AG04450 (cell line): ENCODE data around the gene SP5. TPM values are rescaled to one million over a fixed set of nuclear protein-coding genes. Genes with fewer than 3 reads are reported as not detected.

ENCODE experiments used
- CTCF ChIA-PET: fragments of 300-600, 350-600 bp; formaldehyde crosslinking; extraction: SDS; loops from one replicate; lab custom pipeline; 2022; ENCODE audit warnings: antibody characterized with exemption, inconsistent platforms; lab: Charles Lee
- POLR2A ChIA-PET: fragments of 350-600 bp; formaldehyde crosslinking; extraction: SDS; loops from one replicate; lab custom pipeline; 2021; ENCODE audit warnings: antibody characterized with exemption, inconsistent platforms; lab: Yijun Ruan, JAX
- DNase-seq: peaks from one replicate; pipeline ENCODE4 v3.0.0-alpha.2; 2011; ENCODE audit warnings: low read depth, low spot score
- H3K27ac ChIP-seq: one replicate; pipeline ENCODE4 v1.5.1; 2012; ENCODE audit warnings: low read depth, low read length, control low read depth
- H3K27me3 ChIP-seq: one replicate; pipeline ENCODE4 v1.6.0; 2012; ENCODE audit warnings: low read length; ENCODE audit not compliant: control insufficient read depth, insufficient read depth
- H3K4me3 ChIP-seq: 2 replicates; pipeline ENCODE4 v1.5.1; 2011; ENCODE audit warnings: mild to moderate bottlenecking, low read depth, low read length, control low read depth
- H3K9me3 ChIP-seq: 2 replicates; pipeline ENCODE4 v1.5.1; 2012; ENCODE audit warnings: low read length; ENCODE audit not compliant: control insufficient read depth, insufficient read depth
- polyA plus RNA-seq: library from polyadenylated mRNA; depleted of rRNA; stranded (reverse); fragments of >200 nt; gene quantifications from 2 replicates; pipeline ENCODE4 v1.2.3, GENCODE V29; 2011
- TF ChIP-seq, protein P1 (sequence below): IDR thresholded peaks from 2 replicates; pipeline ENCODE4 v1.5.1; 2011; ENCODE audit warnings: low read depth, low read length, control low read depth, inconsistent platforms

Gene SP5
- polyA plus RNA-seq, 1 experiment, result not detected

DNA sequence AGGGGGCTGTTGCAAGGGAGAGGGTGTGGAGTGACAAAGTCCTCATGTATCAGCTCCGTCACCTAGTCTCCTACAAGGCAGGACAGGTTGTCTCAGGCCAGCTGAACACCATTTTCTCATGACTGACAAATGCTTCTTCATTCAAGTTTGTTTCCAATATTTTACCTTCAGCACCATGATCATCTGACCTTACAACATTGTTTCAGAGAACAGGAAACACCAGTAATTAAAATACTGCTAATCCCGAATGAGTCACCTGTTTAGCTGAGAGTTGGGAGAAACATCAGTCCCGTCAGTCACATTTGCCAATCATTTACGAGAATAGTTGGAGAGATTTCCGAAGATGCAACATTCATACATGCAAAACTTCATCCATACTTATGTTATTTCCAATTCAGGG, 25.7 kb upstream of the SP5 start:
- POLR2A ChIA-PET, result no interaction called here
- H3K9me3 ChIP-seq, result no peaks in the 10 kb centered on the region
- no peak overlapping the region for H3K27ac ChIP-seq
- CTCF ChIA-PET, result interaction anchor here (0.6 kb wide), 1 partner anchor 185 kb away, joined by 3 read pairs; no protein-coding TSS in a partner anchor
- TF ChIP-seq, protein P1, sequence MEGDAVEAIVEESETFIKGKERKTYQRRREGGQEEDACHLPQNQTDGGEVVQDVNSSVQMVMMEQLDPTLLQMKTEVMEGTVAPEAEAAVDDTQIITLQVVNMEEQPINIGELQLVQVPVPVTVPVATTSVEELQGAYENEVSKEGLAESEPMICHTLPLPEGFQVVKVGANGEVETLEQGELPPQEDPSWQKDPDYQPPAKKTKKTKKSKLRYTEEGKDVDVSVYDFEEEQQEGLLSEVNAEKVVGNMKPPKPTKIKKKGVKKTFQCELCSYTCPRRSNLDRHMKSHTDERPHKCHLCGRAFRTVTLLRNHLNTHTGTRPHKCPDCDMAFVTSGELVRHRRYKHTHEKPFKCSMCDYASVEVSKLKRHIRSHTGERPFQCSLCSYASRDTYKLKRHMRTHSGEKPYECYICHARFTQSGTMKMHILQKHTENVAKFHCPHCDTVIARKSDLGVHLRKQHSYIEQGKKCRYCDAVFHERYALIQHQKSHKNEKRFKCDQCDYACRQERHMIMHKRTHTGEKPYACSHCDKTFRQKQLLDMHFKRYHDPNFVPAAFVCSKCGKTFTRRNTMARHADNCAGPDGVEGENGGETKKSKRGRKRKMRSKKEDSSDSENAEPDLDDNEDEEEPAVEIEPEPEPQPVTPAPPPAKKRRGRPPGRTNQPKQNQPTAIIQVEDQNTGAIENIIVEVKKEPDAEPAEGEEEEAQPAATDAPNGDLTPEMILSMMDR, result no peak
- H3K4me3 ChIP-seq, result no peak overlapping the region
- DNase-seq, result no peak
- H3K27me3 ChIP-seq, result no peaks in the 10 kb centered on the region

DNA sequence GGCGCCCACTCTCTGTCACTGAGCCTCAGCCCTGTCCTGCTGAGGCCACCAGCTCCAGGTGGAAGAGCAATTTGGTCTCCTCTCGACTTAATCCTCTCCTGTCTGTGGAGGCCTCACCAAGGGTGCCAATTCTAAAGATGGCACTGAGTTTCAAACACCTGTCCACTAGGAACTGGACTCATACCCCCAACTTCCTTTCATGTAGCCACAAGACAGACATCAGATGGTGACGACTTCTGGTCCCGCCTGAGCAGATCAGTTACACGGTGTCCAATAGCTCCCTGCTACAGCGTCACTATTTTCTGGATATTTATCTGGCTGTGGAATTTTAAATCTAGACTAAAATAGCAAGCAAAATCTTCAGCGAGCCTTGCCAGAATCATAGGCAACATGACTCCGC, 24.5 kb upstream of the SP5 start:
- ChIA-PET POLR2A (no interaction called here), CTCF (no interaction called here)
- peaks cover 3% of the 10 kb centered on the region for H3K27me3 ChIP-seq

DNA sequence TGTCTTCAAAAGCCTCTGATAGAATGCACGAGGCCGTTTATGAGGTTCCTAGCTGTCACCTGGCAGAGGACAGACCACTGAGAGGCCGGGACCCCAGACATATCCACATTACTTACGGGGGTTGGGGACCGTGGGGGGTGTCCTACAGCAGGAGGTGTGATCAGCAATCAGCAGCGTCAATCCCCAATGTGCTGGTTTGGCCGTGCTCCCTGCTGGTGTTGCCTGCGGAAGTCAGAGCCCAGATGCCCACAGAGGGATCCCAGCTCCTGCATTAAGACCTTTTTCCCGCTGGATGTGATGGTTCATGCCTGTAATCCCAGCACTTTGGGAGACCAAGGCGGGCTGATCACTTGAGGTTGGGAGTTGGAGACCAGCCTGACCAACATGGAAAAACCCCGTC, 20.8 kb upstream of the SP5 start:
- CTCF ChIA-PET, result interaction anchor here (2.2 kb wide), 1 partner anchor 285 kb away, joined by 7 read pairs; no protein-coding TSS in a partner anchor
- no peak overlapping the region for H3K4me3 ChIP-seq
- no peak overlapping the region for H3K27ac ChIP-seq
- no peak for DNase-seq
- no peaks in the 10 kb centered on the region for H3K9me3 ChIP-seq
- POLR2A ChIA-PET, result no interaction called here
- H3K27me3 ChIP-seq, result peaks cover 3% of the 10 kb centered on the region
- TF ChIP-seq, protein P1, result no peak

More for the DNA sequence above, 24.5 kb upstream of the SP5 start:
- Histone ChIP-seq H3K27ac (no peak overlapping the region), H3K4me3 (no peak overlapping the region), H3K9me3 (no peaks in the 10 kb centered on the region)
- no peak for DNase-seq
- TF ChIP-seq, protein P1, result no peak

DNA sequence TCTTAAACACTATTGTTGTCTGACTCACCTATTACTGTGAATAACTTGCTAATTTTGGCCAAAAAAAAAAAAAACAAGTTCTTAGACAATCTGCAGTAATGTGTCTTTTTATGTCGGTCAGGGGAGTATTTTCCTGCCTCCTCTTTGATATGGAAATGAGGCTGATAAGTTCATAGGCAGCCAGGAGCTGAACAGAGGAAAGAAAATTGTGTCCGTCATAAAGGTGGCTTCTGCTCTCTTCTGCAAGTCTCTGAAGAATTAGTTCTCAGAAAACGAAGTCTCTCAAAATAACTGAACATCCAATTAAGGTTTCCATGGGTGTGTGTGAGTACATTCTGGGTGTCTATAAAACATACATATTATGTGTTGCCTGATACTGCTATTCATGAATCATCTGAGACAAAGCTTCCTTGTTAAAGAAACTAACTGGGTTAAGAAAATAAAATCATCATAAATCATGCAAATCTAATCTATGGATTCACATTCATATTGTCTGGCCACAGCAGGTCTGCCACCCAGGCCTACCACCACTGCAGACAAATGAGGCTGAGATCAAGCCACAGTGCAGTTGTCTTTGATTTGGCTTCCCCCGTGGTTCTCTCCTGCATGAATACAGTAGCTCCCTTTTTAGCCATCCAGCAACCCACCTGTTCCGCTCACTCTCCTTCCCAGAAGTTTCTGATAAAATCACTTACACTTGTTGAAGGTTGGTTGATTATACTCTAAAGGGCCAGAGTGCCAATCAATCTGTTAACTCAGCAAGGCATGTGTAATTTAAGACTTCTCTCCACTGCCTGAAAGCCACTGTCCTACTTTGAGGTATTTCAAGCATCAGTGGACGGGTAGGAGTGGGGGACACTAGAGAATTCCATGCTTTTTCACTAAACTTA, 19.4 kb upstream of the SP5 start:
- TF ChIP-seq, protein P1, result no peak
- POLR2A ChIA-PET, result no interaction called here
- DNase-seq, result no peak
- Histone ChIP-seq H3K27me3 (peaks cover 3% of the 10 kb centered on the region), H3K27ac (no peak overlapping the region), H3K9me3 (no peaks in the 10 kb centered on the region), H3K4me3 (no peak overlapping the region)
- CTCF ChIA-PET, result interaction anchor here (2.2 kb wide), 1 partner anchor 286 kb away, joined by 7 read pairs; no protein-coding TSS in a partner anchor

DNA sequence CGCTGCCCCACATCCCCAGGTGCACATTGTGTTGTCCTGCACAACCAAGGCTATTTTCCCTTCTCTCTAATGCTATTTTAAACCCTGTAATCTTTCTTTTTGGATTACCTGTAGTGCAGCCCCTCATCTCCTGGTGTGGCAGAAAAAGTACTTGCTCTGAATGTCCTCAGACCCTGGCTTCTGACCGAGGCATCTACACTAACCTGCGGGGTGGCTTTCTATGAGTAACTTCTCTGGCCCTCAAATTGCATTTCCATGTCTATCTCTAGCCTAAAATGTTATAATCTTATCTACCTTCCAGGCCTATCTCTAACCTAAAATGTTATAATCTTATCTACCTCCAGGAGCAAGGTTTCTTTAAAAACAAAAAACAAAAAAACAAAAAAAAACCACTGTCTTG, 18.2 kb upstream of the SP5 start:
- ChIA-PET POLR2A (no interaction called here), CTCF (no interaction called here)
- DNase-seq, result no peak

More for the DNA sequence above, 18.2 kb upstream of the SP5 start:
- Histone ChIP-seq H3K4me3 (no peak overlapping the region), H3K27me3 (peaks cover 3% of the 10 kb centered on the region), H3K9me3 (no peaks in the 10 kb centered on the region), H3K27ac (no peak overlapping the region)
- TF ChIP-seq, protein P1, result no peak
